Measurements from ENCODE around the gene CDK14. TPM values are rescaled to one million over a fixed set of nuclear protein-coding genes. Genes with fewer than 3 reads are reported as not detected.

Gene CDK14
- total and polyA plus RNA-seq, 5 experiments from 2014 or later, result 0.15 to 3.6 (median 2.8) TPM; not detected in 2

GRCh38 chr7:90677486-90678404 is 81.6 kb downstream of the CDK14 start:
- peaks cover 0 to 9% (median 0%) of the 10 kb centered on the region in 5 donors for H3K27me3 Mint-ChIP-seq
- H3K4me3 Mint-ChIP-seq, result no peak overlapping the region
- POLR2A ChIA-PET, result no interaction called here
- no peak for ATAC-seq
- H3K36me3 Mint-ChIP-seq, result no peaks in the 10 kb centered on the region
- peaks cover 0 to 4% (median 0%) of the 10 kb centered on the region in 9 donors for H3K9me3 Mint-ChIP-seq
- H3K27ac Mint-ChIP-seq, result no peak overlapping the region
- DNase-seq, result no peak
- no peaks in the 10 kb centered on the region for H3K4me1 Mint-ChIP-seq

GRCh38 chr7:90678986-90679385 is 82.9 kb downstream of the CDK14 start:
- peaks cover 0 to 9% (median 0%) of the 10 kb centered on the region in 5 donors for H3K27me3 Mint-ChIP-seq
- no peak overlapping the region for H3K4me3 Mint-ChIP-seq

GRCh38 chr7:90680484-90680883 is 84.4 kb downstream of the CDK14 start:
- Mint-ChIP-seq H3K36me3 (no peaks in the 10 kb centered on the region), H3K9me3 (peaks cover 0 to 4% (median 0%) of the 10 kb centered on the region in 9 donors), H3K27me3 (peaks cover 0 to 9% (median 0%) of the 10 kb centered on the region in 5 donors), H3K27ac (no peak overlapping the region), H3K4me3 (no peak overlapping the region), H3K4me1 (no peaks in the 10 kb centered on the region)
- DNase-seq (no peak), ATAC-seq (no peak)
- POLR2A ChIA-PET, result no interaction called here

More at GRCh38 chr7:90678986-90679385, 82.9 kb downstream of the CDK14 start:
- no peak for ATAC-seq
- H3K27ac Mint-ChIP-seq, result no peak overlapping the region
- DNase-seq, result no peak
- POLR2A ChIA-PET, result no interaction called here
- no peaks in the 10 kb centered on the region for H3K36me3 Mint-ChIP-seq
- no peaks in the 10 kb centered on the region for H3K4me1 Mint-ChIP-seq
- H3K9me3 Mint-ChIP-seq, result peaks cover 0 to 4% (median 0%) of the 10 kb centered on the region in 9 donors

GRCh38 chr7:90681336-90682022 is 85.4 kb downstream of the CDK14 start:
- POLR2A ChIA-PET, result no interaction called here
- Mint-ChIP-seq H3K27me3 (peaks cover 0 to 5% (median 0%) of the 10 kb centered on the region in 5 donors), H3K4me3 (no peak overlapping the region), H3K36me3 (no peaks in the 10 kb centered on the region), H3K4me1 (no peaks in the 10 kb centered on the region), H3K27ac (no peak overlapping the region), H3K9me3 (no peaks in the 10 kb centered on the region)
- DNase-seq (no peak), ATAC-seq (no peak)

GRCh38 chr7:90686146-90686545 is 90.0 kb downstream of the CDK14 start:
- no peak for ATAC-seq

GRCh38 chr7:90688810-90689209 is 92.7 kb downstream of the CDK14 start:
- Mint-ChIP-seq H3K4me1 (peaks cover 0 to 5% (median 0%) of the 10 kb centered on the region in 4 donors), H3K27me3 (peaks cover 0 to 8% (median 0%) of the 10 kb centered on the region in 5 donors), H3K36me3 (no peaks in the 10 kb centered on the region), H3K9me3 (no peaks in the 10 kb centered on the region), H3K27ac (no peak overlapping the region), H3K4me3 (no peak overlapping the region)
- ATAC-seq (no peak), DNase-seq (no peak)
- POLR2A ChIA-PET, result no interaction called here

More at GRCh38 chr7:90686146-90686545, 90.0 kb downstream of the CDK14 start:
- POLR2A ChIA-PET, result no interaction called here
- H3K9me3 Mint-ChIP-seq, result no peaks in the 10 kb centered on the region
- H3K4me3 Mint-ChIP-seq, result no peak overlapping the region
- no peak for DNase-seq
- no peak overlapping the region for H3K27ac Mint-ChIP-seq
- peaks cover 0 to 5% (median 0%) of the 10 kb centered on the region in 4 donors for H3K4me1 Mint-ChIP-seq
- H3K27me3 Mint-ChIP-seq, result peaks cover 0 to 2% (median 0%) of the 10 kb centered on the region in 5 donors
- H3K36me3 Mint-ChIP-seq, result no peaks in the 10 kb centered on the region

GRCh38 chr7:90689260-90689659 is 93.1 kb downstream of the CDK14 start:
- Mint-ChIP-seq H3K27ac (no peak overlapping the region), H3K27me3 (peaks cover 0 to 8% (median 0%) of the 10 kb centered on the region in 5 donors), H3K36me3 (no peaks in the 10 kb centered on the region), H3K9me3 (no peaks in the 10 kb centered on the region), H3K4me1 (peaks cover 0 to 5% (median 0%) of the 10 kb centered on the region in 4 donors), H3K4me3 (no peak overlapping the region)
- ATAC-seq (no peak), DNase-seq (no peak)
- POLR2A ChIA-PET, result no interaction called here

GRCh38 chr7:90690159-90690858 is 94.2 kb downstream of the CDK14 start:
- no peak overlapping the region for H3K4me3 Mint-ChIP-seq
- ATAC-seq (no peak), DNase-seq (no peak)
- no peaks in the 10 kb centered on the region for H3K36me3 Mint-ChIP-seq
- no peak overlapping the region for H3K27ac Mint-ChIP-seq
- peaks cover 0 to 5% (median 0%) of the 10 kb centered on the region in 4 donors for H3K4me1 Mint-ChIP-seq
- peaks cover 0 to 8% (median under 1%) of the 10 kb centered on the region in 5 donors for H3K27me3 Mint-ChIP-seq
- peaks cover 0 to under 1% (median 0%) of the 10 kb centered on the region in 9 donors for H3K9me3 Mint-ChIP-seq
- POLR2A ChIA-PET, result no interaction called here

GRCh38 chr7:90692396-90692795 is 96.3 kb downstream of the CDK14 start:
- POLR2A ChIA-PET, result no interaction called here
- no peak overlapping the region for H3K4me3 Mint-ChIP-seq
- H3K27ac Mint-ChIP-seq, result no peak overlapping the region
- H3K36me3 Mint-ChIP-seq, result no peaks in the 10 kb centered on the region
- DNase-seq, result no peak
- no peak for ATAC-seq
- peaks cover 0 to 5% (median 0%) of the 10 kb centered on the region in 4 donors for H3K4me1 Mint-ChIP-seq
- H3K9me3 Mint-ChIP-seq, result peaks cover 0 to 18% (median 0%) of the 10 kb centered on the region in 9 donors
- peaks cover 0 to 17% (median 4%) of the 10 kb centered on the region in 5 donors for H3K27me3 Mint-ChIP-seq

GRCh38 chr7:90692947-90693346 is 96.8 kb downstream of the CDK14 start:
- DNase-seq (no peak), ATAC-seq (no peak)
- peaks cover 0 to 17% (median 4%) of the 10 kb centered on the region in 5 donors for H3K27me3 Mint-ChIP-seq
- no peak overlapping the region for H3K27ac Mint-ChIP-seq
- H3K4me1 Mint-ChIP-seq, result peaks cover 0 to 5% (median 0%) of the 10 kb centered on the region in 4 donors
- H3K36me3 Mint-ChIP-seq, result no peaks in the 10 kb centered on the region
- POLR2A ChIA-PET, result no interaction called here
- H3K4me3 Mint-ChIP-seq, result no peak overlapping the region
- H3K9me3 Mint-ChIP-seq, result peaks cover 0 to 18% (median 0%) of the 10 kb centered on the region in 9 donors

- POLR2A ChIA-PET, result no interaction called here
- no peak for DNase-seq
- Mint-ChIP-seq H3K4me3 (no peak overlapping the region), H3K27me3 (peaks cover 0 to 17% (median 4%) of the 10 kb centered on the region in 5 donors), H3K36me3 (no peaks in the 10 kb centered on the region), H3K4me1 (peaks cover 0 to 8% (median 0%) of the 10 kb centered on the region in 4 donors), H3K27ac (no peak overlapping the region), H3K9me3 (peaks cover 0 to 18% (median 0%) of the 10 kb centered on the region in 9 donors)
- ATAC-seq, result no peak
Measured at GRCh38 chr7:90693939-90694338, 97.8 kb downstream of the CDK14 start.

- H3K36me3 Mint-ChIP-seq, result no peaks in the 10 kb centered on the region
- H3K27ac Mint-ChIP-seq, result no peak overlapping the region
- peaks cover 0 to 18% (median 0%) of the 10 kb centered on the region in 9 donors for H3K9me3 Mint-ChIP-seq
- H3K4me1 Mint-ChIP-seq, result peaks cover 0 to 10% (median 0%) of the 10 kb centered on the region in 4 donors
- POLR2A ChIA-PET, result no interaction called here
- no peak overlapping the region for H3K4me3 Mint-ChIP-seq
- ATAC-seq, result no peak
- H3K27me3 Mint-ChIP-seq, result peaks cover 0 to 9% (median 5%) of the 10 kb centered on the region in 5 donors
- no peak for DNase-seq
Measured at GRCh38 chr7:90698616-90699015, 102.5 kb downstream of the CDK14 start.

All from naive thymus-derived CD8-positive, alpha-beta T cell (primary cell).